GM12878 (cell line): ENCODE measurements around the gene PRKN. TPM values are rescaled to one million over a fixed set of nuclear protein-coding genes. Genes with fewer than 3 reads are reported as not detected.

ENCODE experiments used
- ATAC-seq: fragments of 200-7000 bp; cut with Tn5 transposase; 3 replicates; pipeline ENCODE4 v1.9.1; 2020; ENCODE audit warnings: mild to moderate bottlenecking, moderate library complexity
- BruUV-seq: library from RNA; stranded (reverse); fragments of 400-500 nt; replicated peaks from 2 replicates; lab custom pipeline; 2021; lab: Mats Ljungman, UMichigan
- CTCF ChIA-PET: fragments of 300-600 bp; sonication (Branson Sonifier 250); formaldehyde crosslinking; extraction: SDS; loops from one replicate; lab custom pipeline; 2021; ENCODE audit warnings: inconsistent platforms; lab: Yijun Ruan, JAX
- POLR2A ChIA-PET: fragments of 350-600 bp; formaldehyde crosslinking; extraction: SDS; loops from one replicate; lab custom pipeline; 2021; ENCODE audit warnings: inconsistent platforms; lab: Charles Lee
- RAD21 ChIA-PET: fragments of 300-600 bp; sonication (Branson Sonifier 250); formaldehyde crosslinking; loops from one replicate; lab custom pipeline; 2023; ENCODE audit warnings: antibody characterized with exemption; ENCODE audit not compliant: unreplicated experiment; lab: Charles Lee
- SMC1A ChIA-PET: fragments of 300-600 bp; sonication (Branson Sonifier 250); formaldehyde crosslinking; loops from one replicate; lab custom pipeline; 2023; ENCODE audit not compliant: unreplicated experiment, uncharacterized antibody; lab: Charles Lee
- DNase-seq: peaks from one replicate; pipeline ENCODE4 v3.0.0-alpha.2; 2011; ENCODE audit warnings: low read depth, low spot score
- FAIRE-seq: peaks from 3 replicates; lab custom pipeline; 2011; peaks lifted over from hg19 to GRCh38; lab: Jason Lieb, UNC
- H2AFZ ChIP-seq: 2 replicates; pipeline ENCODE4 v1.6.0; 2011; ENCODE audit warnings: low read depth, low read length, control low read depth; ENCODE audit not compliant: control insufficient read depth
- H3K27ac ChIP-seq: 2 replicates; pipeline ENCODE4 v1.5.1; 2011; ENCODE audit warnings: control low read depth; ENCODE audit not compliant: control insufficient read depth, insufficient read depth
- H3K27me3 ChIP-seq, 2 experiments: replicated peaks in 1 of 2; 2 replicates each; pipeline versions ENCODE4 v1.6.0 to v1.6.1; 2011; ENCODE audit warnings: low read length in 1 of 2; ENCODE audit not compliant: control insufficient read depth in 2 of 2, insufficient read depth in 2 of 2
- H3K36me3 ChIP-seq, 2 experiments: 2 replicates each; pipeline ENCODE4 v1.5.1; 2011; ENCODE audit warnings: low read length in 1 of 2; ENCODE audit not compliant: control insufficient read depth in 2 of 2, insufficient read depth in 2 of 2
- H3K4me1 ChIP-seq: 2 replicates; pipeline ENCODE4 v1.6.1; 2011; ENCODE audit warnings: mild to moderate bottlenecking, low read length, moderate library complexity, mixed read lengths; ENCODE audit not compliant: control insufficient read depth, insufficient read depth
- H3K4me2 ChIP-seq: 2 replicates; pipeline ENCODE4 v1.6.0; 2011; ENCODE audit warnings: control low read depth; ENCODE audit not compliant: control insufficient read depth, insufficient read depth
- H3K4me3 ChIP-seq: fragments of 200-600 bp; sonication (generic); 2 replicates; pipeline ENCODE4 v1.5.1; 2016
- H3K79me2 ChIP-seq: 2 replicates; pipeline ENCODE4 v1.6.0; 2011; ENCODE audit warnings: low read length; ENCODE audit not compliant: control insufficient read depth, insufficient read depth
- H3K9ac ChIP-seq: 2 replicates; pipeline ENCODE4 v1.8.0; 2011; ENCODE audit warnings: low read length, control low read depth, mixed read lengths; ENCODE audit not compliant: control insufficient read depth, insufficient read depth
- H3K9me3 ChIP-seq: replicated peaks from 3 replicates; pipeline ENCODE4 v1.5.1; 2011; ENCODE audit warnings: mild to moderate bottlenecking, low read length; ENCODE audit not compliant: control insufficient read depth, insufficient read depth
- H4K20me1 ChIP-seq: 2 replicates; pipeline ENCODE4 v1.6.0; 2011; ENCODE audit not compliant: control insufficient read depth, insufficient read depth
- CEBPB ChIP-seq, 2 experiments: fragments of 150-350 bp in 1 of 2; IDR thresholded peaks; 2 replicates each; pipeline ENCODE4 v1.6.1; 2012 to 2014; ENCODE audit warnings: low read depth in 2 of 2, low read length in 2 of 2, borderline replicate concordance in 1 of 2, inconsistent platforms in 1 of 2
- CHD1 ChIP-seq: IDR thresholded peaks from 2 replicates; pipeline ENCODE4 v1.6.1; 2012; ENCODE audit warnings: low read depth, low read length, improper control_type of control experiment
- CREB1 ChIP-seq: IDR thresholded peaks from 2 replicates; pipeline ENCODE4 v1.6.1; 2012; ENCODE audit warnings: low read depth, mild to moderate bottlenecking, inconsistent platforms
- CTCF ChIP-seq, 3 experiments: IDR thresholded peaks in 2 of 3; conservative IDR thresholded peaks in 1 of 3; 2 replicates each; pipeline ENCODE4 v1.5.1; 2011; ENCODE audit warnings: low read depth in 3 of 3, low read length in 3 of 3, mild to moderate bottlenecking in 3 of 3, control low read depth in 2 of 3, moderate library complexity in 2 of 3, inconsistent platforms in 1 of 3, mixed read lengths in 1 of 3; ENCODE audit not compliant: control insufficient read depth in 2 of 3, insufficient read depth in 1 of 3; ENCODE audit errors: extremely low read depth in 1 of 3
- FOS ChIP-seq: IDR thresholded peaks from 3 replicates; pipeline ENCODE4 v1.6.1; 2011; ENCODE audit warnings: borderline replicate concordance; ENCODE audit not compliant: insufficient read length; ENCODE audit errors: extremely low read depth
- IRF4 ChIP-seq: IDR thresholded peaks from 2 replicates; pipeline ENCODE4 v1.6.1; 2011; ENCODE audit warnings: low read depth, low read length
- MAX ChIP-seq: IDR thresholded peaks from 2 replicates; pipeline ENCODE4 v1.6.1; 2012; ENCODE audit warnings: low read depth, low read length, improper control_type of control experiment
- MTA2 ChIP-seq: fragments of 450-650 bp; IDR thresholded peaks from 2 replicates; pipeline ENCODE4 v1.6.1; 2016; ENCODE audit warnings: low read depth, mild to moderate bottlenecking, moderate library complexity
- NFYA ChIP-seq: IDR thresholded peaks from 2 replicates; pipeline ENCODE4 v1.6.1; 2011; ENCODE audit warnings: low read depth, mild to moderate bottlenecking, low read length, improper control_type of control experiment, borderline replicate concordance
- PRDM15 ChIP-seq: fragments of 450-650 bp; formaldehyde crosslinking; IDR thresholded peaks from 2 replicates; pipeline ENCODE4 v1.4.0; 2020; ENCODE audit warnings: mild to moderate bottlenecking, moderate library complexity
- RELA ChIP-seq: fragments of 450-650 bp; IDR thresholded peaks from 2 replicates; pipeline ENCODE4 v1.8.0; 2014; ENCODE audit warnings: borderline replicate concordance; ENCODE audit not compliant: partially characterized antibody
- SIN3A ChIP-seq: IDR thresholded peaks from 2 replicates; pipeline ENCODE4 v1.6.1; 2012; ENCODE audit warnings: low read depth, low read length, improper control_type of control experiment
- TARDBP ChIP-seq: IDR thresholded peaks from 2 replicates; pipeline ENCODE4 v1.6.1; 2016; ENCODE audit warnings: borderline replicate concordance
- WRNIP1 ChIP-seq: IDR thresholded peaks from 2 replicates; pipeline ENCODE4 v1.6.1; 2011; ENCODE audit warnings: low read depth, low read length, improper control_type of control experiment, borderline replicate concordance
- ZNF24 ChIP-seq: fragments of 450-650 bp; IDR thresholded peaks from 2 replicates; pipeline ENCODE4 v1.6.1; 2017; ENCODE audit warnings: antibody characterized with exemption, mild to moderate bottlenecking
- WGBS: methylation state at CpG from one replicate; pipeline ENCODE4 v1.1.6; 2016; ENCODE audit warnings: low lambda C conversion rate; ENCODE audit not compliant: insufficient replicate concordance, insufficient coverage; ENCODE audit errors: missing lambda C conversion rate; 5-methylcytosine and 5-hydroxymethylcytosine counted together
- in situ Hi-C: fragments of 300-500 bp; cut with MboI; formaldehyde crosslinking; loops from 9 replicates; pipeline ENCODE4 v1.14.3; 2018; ENCODE audit warnings: mixed read lengths
- intact Hi-C: fragments of 100-400 bp; cut with micrococcal nuclease; formaldehyde crosslinking; loops from one replicate; pipeline ENCODE4 v1.14.2; 2022; ENCODE audit not compliant: unreplicated experiment
- polyA plus RNA-seq, 11 experiments: library from polyadenylated mRNA; depleted of rRNA in 4 of 11; unstranded in 6 of 11; stranded (reverse) in 5 of 11; fragments of >200 nt; fragmentation: Nextera tagmentation in 4 of 11; fragmentation: Illumina TruSeq in 1 of 11; extraction: Ambion mirVana in 4 of 11; extraction: Trizol in 1 of 11; gene quantifications; 1 replicate in 1 of 11; 2 replicates in 10 of 11; pipeline versions ENCODE4 v1.2.1 to v1.2.3, GENCODE V29; 2011 to 2016; ENCODE audit warnings: inconsistent platforms in 2 of 11, missing spikeins in 2 of 11, low read depth in 1 of 11
- total RNA-seq, 4 experiments: library from RNA; depleted of rRNA in 3 of 4; stranded (reverse); fragments of >200 nt in 3 of 4; fragmentation: Illumina TruSeq in 1 of 4; extraction: Trizol in 1 of 4; gene quantifications; 2 replicates each; pipeline versions ENCODE4 v1.2.1 to v1.2.3, GENCODE V29; 2013 to 2021

Gene PRKN
- total and polyA plus RNA-seq, 10 of the 15 experiments (the other 5 are each of a cell fraction or from before 2014, with no cell fraction given): 0.06 to 0.09 TPM; not detected in 8

- no peak for TF ChIP-seq PRDM15
- no peak for TF ChIP-seq FOS
- no peak for TF ChIP-seq CREB1
- TF ChIP-seq MAX: no peak
Observed at GRCh38 chr6:162178266-162178665, 549.3 kb downstream of the PRKN start (continued).

GRCh38 chr6:162177746-162178145 lies 549.8 kb downstream of the PRKN start:
- Histone ChIP-seq H3K4me3 (no peak overlapping the region), H3K4me1 (no peaks in the 10 kb centered on the region), H3K36me3 (no peaks in the 10 kb centered on the region), H3K27ac (no peak overlapping the region), H3K9me3 (no peaks in the 10 kb centered on the region), H2AFZ (no peak overlapping the region), H3K4me2 (no peak overlapping the region), H3K79me2 (no peaks in the 10 kb centered on the region), H4K20me1 (no peaks in the 10 kb centered on the region), H3K27me3 (no peaks in the 10 kb centered on the region), H3K9ac (no peak overlapping the region)
- in situ Hi-C loops: no loop called here
- RAD21 ChIA-PET: no interaction called here
- FAIRE-seq (no peak), DNase-seq (no peak), ATAC-seq (no peak)
- no peak for TF ChIP-seq NFYA
- no peak for TF ChIP-seq IRF4
- TF ChIP-seq ZNF24: no peak
- no peak for TF ChIP-seq MTA2
- no peak for TF ChIP-seq TARDBP
- TF ChIP-seq CTCF (IDR thresholded peaks at IDR 0.05 in 2 of 3, conservative IDR thresholded peaks at IDR 0.05 in 1 of 3; ENCODE audit: control insufficient read depth in 2 of 3, extremely low read depth in 1 of 3, insufficient read depth in 1 of 3, low read depth in 3 of 3, low read length in 3 of 3): no peak
- TF ChIP-seq WRNIP1: no peak
- TF ChIP-seq CEBPB (IDR thresholded peaks at IDR 0.05; ENCODE audit: borderline replicate concordance in 1 of 2, low read depth in 2 of 2, low read length in 2 of 2): no peak
- TF ChIP-seq SIN3A: no peak
- no peak for TF ChIP-seq RELA
- no peak for TF ChIP-seq CHD1
- CTCF ChIA-PET: interaction anchor here (1.0 kb wide), 1 partner anchor 17 kb away, joined by 3 read pairs; no protein-coding TSS in a partner anchor
- intact Hi-C loops: no loop called here
- POLR2A ChIA-PET: no interaction called here
- no TSS peak for BruUV-seq
- WGBS: 69% methylated on average over 4 of the region's 4 CpGs
- SMC1A ChIA-PET: no interaction called here
